NK-92 treated with Interleukin-12 subunit alpha and Interleukin-12 subunit beta, amount 100 ng/mL, for 24 hours (cell line): ENCODE results near the gene CDH4.

Experiments
- DNase-seq: peaks from one replicate; lab custom pipeline; 2025; lab: John Stamatoyannopoulos, UW

The CDH4 gene

DNA sequence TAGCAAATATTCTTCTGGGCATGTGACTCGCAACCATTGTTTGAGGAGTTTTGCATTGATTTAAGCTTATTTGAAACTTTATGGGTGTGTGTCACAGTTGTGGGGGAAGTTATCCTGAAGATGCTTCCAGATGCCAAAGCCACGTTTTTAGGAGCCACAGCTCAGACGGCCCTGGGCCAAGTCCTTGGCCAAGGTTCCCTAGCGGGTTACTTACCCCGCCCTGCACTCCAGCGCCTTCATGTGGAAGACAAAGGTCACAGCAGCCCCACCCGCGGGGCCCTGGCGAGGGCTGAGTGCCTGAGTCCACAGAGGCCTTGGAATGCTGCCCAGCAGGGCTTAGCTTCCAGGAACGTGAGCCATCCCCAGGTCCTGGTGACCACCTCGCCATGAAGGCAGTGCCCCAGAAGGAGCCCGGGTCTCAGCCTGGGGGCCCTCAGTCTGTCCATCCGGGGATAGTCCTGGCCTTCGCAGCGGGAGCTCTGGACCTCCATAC, 308.3 kb downstream of the CDH4 start:
- DNase-seq: no peak

- DNase-seq: no peak
These were observed 309.2 kb downstream of the CDH4 start for GRCh38 chr20:61561111-61561830.

DNA sequence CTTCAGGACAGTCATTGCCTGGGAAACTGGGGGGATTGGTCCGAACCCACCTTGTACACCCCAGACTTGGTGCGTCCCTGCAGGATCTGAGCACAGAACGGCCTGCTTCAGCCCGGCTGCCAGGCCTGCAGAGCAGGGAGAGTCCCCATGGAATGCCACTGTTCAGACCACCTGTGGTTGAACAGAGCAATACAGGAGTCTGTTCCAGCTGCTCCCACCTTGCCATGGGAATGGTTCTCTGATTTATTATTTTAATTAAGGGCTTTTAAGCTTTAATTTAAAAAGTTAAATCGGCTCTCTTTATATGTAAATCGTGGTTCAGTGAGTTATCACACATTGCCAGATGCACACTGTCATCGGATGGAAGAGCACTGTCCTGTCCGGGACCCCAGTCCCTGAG, 310.4 kb downstream of the CDH4 start:
- DNase-seq: no peak

DNA sequence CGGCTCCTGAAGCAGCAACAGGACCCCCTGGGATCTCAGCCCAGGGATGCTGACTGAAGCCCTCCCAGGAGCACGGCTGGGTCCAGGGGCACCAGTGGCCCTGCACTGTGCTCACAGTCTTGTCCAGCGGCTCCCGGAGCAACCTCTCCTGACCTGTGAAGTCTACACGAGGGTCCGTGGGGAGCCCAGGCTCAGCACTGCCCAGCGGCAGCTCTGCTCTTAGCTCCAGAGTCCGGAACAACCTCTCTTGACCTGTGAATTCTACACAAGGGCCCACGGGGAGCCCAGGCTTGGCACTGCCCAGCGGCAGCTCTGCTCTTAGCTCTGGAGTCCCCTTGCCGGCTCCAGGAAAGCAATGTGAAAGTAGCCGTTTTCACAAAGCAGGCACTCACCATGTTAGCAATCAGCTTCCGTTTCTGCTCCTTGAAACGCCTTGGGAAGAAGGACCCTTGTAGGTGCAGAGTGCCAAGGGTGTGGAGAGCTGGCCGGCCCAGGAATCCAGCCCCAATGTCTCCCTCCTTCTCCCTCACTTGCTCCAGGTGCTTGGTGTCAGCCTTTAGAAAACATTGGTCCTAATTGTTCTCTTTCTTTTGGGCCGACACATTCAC, 310.9 kb downstream of the CDH4 start:
- no peak for DNase-seq

GRCh38 chr20:61564628-61565027, 312.6 kb downstream of the CDH4 start:
- DNase-seq: no peak

DNA sequence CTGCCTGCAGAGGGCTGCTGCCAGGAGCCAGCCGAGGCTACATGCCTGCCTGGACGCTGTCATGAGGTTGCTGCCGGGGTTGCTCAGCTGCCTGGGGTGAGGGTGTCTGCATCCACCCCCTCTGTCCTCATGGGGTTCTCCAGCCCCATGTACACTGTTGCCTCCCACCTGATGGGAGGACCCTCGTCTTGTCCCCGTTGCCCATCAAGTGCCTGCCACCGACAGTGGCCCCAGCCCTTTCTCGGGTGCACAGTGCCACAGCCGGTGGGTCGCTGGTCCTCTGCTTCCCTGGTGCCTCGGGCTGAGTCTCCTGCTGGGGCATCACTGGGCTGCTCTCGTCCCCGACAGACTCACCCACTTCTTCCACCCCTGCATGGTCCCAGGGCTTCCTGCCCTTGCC, 313.7 kb downstream of the CDH4 start:
- no peak for DNase-seq

- no peak for DNase-seq
These were observed 314.6 kb downstream of the CDH4 start for GRCh38 chr20:61566691-61567090.

DNA sequence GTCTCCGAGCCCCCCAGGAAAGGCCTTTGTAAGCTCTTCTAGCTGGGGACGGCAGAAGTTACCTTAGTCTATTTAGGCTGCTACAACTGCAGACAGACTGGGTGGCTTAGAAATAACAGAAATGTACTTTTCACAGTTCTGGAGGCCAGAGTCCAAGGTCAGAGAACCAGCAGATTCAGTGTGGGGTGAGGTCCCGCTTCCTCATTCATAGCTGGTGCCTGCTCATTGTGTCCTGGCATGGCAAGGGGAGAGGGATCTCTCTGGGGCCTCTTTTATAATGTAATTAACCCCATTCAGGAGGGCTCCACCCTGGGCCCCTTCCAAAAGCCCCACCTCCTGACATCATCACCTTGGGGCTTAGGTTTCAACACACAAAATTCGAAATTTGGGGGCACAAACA, 315.1 kb downstream of the CDH4 start:
- no peak for DNase-seq

- DNase-seq: no peak
These were observed 317.8 kb downstream of the CDH4 start for GRCh38 chr20:61569825-61570224.

DNA sequence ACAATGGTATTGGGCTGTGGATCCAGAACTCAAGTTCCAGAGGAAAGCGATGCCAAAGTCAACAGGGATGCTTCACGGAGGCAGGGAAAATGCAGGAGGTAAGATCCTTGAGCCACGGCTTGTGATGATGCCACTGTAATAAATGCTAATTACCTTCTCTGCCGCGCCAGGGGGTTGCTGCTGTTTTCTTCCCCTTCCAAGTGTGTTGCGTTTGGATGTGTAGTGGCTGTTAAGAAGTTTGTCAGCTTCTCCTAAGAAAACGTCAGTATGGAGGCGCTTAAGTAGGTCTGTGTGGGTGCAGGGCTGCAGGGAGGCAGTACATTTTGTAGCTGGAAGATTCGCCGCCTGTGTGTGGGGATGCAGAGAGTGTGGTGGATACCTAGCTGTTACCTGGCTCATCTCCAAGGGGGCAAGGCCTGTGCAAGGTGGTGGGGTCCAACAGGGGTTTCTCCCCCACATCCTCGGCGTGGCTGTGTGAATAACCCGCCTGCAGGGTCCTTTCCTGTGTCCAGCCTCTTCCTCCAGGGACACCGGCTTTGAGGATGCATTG, 318.7 kb downstream of the CDH4 start:
- no peak for DNase-seq

- no peak for DNase-seq
These were observed 319.2 kb downstream of the CDH4 start for GRCh38 chr20:61571221-61571620.

GRCh38 chr20:61571916-61572711, 320.1 kb downstream of the CDH4 start:
- no peak for DNase-seq

GRCh38 chr20:61572789-61573188, 320.7 kb downstream of the CDH4 start:
- DNase-seq: no peak

DNA sequence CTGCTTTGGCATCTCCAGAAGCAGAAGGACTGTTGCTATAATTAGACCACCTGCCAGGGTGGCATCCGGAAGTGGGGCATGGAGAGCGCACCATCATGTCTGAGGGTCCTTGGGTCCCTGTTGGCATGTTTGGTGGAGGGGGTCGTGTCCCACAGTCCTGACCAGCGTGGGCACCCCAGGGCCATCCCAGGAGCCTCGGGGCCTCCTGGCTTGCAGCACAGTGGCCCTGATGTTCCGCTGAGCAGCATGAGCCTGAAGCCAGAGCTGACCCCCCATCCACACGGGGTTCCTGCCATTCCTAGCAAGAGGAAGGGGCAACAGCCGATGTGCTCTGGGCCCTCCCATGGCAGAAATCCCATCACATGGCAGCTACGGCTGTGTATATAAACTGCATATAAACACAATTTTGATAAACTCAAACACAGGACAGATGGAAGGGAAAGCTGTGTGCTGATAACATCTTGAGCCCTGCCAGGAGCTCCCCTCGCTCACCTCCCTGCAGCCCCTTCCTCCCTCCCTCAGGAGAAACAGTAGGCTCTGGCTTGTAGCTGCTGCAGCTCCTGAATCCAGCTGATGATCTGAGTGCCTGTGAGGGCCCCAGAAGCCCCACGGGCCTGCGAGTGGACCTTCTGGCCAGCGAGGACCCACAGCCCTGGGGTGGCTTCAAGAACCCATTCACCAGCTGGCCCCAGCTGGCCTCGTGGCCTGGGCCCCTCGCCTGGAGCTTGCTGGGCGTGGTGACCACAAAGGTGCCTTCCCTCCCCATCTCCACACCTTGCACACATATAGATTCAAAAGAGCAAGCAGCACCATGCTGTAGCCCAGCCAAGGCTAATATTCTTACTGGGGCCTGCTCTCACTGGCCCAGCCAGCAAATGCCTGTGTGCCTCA, 321.6 kb downstream of the CDH4 start:
- no peak for DNase-seq

GRCh38 chr20:61575151-61575937, 323.3 kb downstream of the CDH4 start:
- no peak for DNase-seq

GRCh38 chr20:61576372-61576771, 324.3 kb downstream of the CDH4 start:
- DNase-seq: no peak

DNA sequence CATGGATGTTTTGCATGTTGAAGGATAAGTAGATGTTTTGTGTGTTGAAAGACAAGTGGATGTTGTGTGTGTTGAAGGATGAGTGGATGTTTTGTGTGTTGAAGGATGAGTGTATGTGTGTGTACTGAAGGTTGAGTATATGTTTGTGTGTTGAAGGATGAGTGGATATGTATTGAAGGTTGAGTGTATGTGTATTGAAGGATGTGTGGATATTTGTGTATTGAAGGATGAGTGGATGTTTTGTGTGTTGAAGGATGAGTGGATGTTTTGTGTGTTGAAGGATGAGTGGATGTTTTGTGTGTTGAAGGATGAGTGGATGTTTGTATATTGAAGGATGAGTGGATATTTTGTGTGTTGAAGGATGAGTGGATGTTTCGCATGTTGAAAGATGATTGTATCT, 325.0 kb downstream of the CDH4 start:
- DNase-seq: no peak

GRCh38 chr20:61579908-61580307, 327.8 kb downstream of the CDH4 start:
- no peak for DNase-seq

- no peak for DNase-seq
These were observed 329.1 kb downstream of the CDH4 start for GRCh38 chr20:61580958-61581824.

GRCh38 chr20:61581825-61582188, 329.7 kb downstream of the CDH4 start:
- no peak for DNase-seq
